ENCODE measurements around the gene HEATR1.

HEATR1 gene, protein sequence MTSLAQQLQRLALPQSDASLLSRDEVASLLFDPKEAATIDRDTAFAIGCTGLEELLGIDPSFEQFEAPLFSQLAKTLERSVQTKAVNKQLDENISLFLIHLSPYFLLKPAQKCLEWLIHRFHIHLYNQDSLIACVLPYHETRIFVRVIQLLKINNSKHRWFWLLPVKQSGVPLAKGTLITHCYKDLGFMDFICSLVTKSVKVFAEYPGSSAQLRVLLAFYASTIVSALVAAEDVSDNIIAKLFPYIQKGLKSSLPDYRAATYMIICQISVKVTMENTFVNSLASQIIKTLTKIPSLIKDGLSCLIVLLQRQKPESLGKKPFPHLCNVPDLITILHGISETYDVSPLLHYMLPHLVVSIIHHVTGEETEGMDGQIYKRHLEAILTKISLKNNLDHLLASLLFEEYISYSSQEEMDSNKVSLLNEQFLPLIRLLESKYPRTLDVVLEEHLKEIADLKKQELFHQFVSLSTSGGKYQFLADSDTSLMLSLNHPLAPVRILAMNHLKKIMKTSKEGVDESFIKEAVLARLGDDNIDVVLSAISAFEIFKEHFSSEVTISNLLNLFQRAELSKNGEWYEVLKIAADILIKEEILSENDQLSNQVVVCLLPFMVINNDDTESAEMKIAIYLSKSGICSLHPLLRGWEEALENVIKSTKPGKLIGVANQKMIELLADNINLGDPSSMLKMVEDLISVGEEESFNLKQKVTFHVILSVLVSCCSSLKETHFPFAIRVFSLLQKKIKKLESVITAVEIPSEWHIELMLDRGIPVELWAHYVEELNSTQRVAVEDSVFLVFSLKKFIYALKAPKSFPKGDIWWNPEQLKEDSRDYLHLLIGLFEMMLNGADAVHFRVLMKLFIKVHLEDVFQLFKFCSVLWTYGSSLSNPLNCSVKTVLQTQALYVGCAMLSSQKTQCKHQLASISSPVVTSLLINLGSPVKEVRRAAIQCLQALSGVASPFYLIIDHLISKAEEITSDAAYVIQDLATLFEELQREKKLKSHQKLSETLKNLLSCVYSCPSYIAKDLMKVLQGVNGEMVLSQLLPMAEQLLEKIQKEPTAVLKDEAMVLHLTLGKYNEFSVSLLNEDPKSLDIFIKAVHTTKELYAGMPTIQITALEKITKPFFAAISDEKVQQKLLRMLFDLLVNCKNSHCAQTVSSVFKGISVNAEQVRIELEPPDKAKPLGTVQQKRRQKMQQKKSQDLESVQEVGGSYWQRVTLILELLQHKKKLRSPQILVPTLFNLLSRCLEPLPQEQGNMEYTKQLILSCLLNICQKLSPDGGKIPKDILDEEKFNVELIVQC (N-terminal part only)

DNA sequence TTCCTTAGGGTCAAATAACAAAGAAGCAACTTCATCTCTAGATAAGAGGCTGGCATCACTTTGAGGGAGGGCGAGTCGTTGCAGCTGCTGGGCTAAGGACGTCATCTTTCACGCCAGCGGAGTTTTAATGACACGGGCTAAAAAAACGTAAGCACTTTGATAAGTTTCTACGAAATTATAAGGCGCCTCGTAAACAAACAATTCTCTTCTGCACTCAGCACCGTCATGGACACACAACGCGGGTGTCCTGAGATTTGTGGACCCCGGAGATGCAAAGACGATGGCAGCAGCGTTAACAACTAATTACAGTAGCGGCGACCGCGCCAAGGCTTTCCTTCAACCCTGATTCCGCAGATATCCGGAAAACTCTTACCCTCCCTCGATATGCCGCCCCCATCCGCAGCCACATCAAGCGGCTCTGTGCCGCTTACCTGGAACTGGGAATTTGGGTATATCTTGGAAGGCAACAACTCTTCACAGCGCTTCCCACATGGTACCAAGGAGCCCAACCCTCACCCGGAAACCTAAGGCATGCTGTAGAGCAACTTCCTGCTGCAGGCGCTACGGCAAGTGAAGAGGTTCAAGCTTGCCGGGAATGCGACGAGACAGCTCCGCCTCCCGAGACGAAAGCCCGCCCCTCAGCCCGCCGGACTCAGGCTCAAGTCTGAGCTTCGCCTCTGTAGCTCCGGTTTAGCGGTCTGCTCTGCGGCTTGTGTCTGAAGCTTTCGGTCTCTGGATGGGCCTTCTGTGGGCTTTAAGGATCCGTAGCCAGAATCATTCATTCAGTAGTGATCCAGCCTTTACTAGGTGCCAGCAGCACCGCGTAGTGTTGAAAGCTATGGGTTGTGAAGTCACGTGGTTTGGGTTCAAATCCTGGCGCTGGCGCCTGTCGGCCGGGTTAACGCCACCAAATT, at the start of gene HEATR1:
Gene HEATR1 (minus strand): TSS at position 526 of the 914 bp plus-strand sequence. CDS start 421 bp downstream, at position 105.
- no peaks in the 10 kb centered on the region for H3K9me3 Mint-ChIP-seq
- H3K27me3 Mint-ChIP-seq = peaks cover 21% of the 10 kb centered on the region
- H3K36me3 Mint-ChIP-seq = peaks cover 15% of the 10 kb centered on the region
- peaks cover 31% of the 10 kb centered on the region for H3K4me1 Mint-ChIP-seq
- DNase-seq = peak; percentile 91
- peak within 1 kb of the TSS; percentile 99 for H3K4me3 Mint-ChIP-seq
- CTCF ChIA-PET = interaction anchor here (0.6 to 2.7 kb wide), 5 partner anchors 182 to 644 kb away, joined by 3 to 9 read pairs (median 4); partner anchors contain the start of gene MTR
- peak within 1 kb of the TSS; percentile 96 for H3K27ac Mint-ChIP-seq

- DNase-seq = no peak
- no peak overlapping the region for H3K27ac Mint-ChIP-seq
- H3K27me3 Mint-ChIP-seq = no peaks in the 10 kb centered on the region
- no peaks in the 10 kb centered on the region for H3K4me1 Mint-ChIP-seq
- H3K9me3 Mint-ChIP-seq = no peaks in the 10 kb centered on the region
- CTCF ChIA-PET = no interaction called here
- H3K4me3 Mint-ChIP-seq = no peak overlapping the region
- no peaks in the 10 kb centered on the region for H3K36me3 Mint-ChIP-seq
Observed at GRCh38 chr1:236645016-236645680, 40.8 kb upstream of the HEATR1 start.

DNA sequence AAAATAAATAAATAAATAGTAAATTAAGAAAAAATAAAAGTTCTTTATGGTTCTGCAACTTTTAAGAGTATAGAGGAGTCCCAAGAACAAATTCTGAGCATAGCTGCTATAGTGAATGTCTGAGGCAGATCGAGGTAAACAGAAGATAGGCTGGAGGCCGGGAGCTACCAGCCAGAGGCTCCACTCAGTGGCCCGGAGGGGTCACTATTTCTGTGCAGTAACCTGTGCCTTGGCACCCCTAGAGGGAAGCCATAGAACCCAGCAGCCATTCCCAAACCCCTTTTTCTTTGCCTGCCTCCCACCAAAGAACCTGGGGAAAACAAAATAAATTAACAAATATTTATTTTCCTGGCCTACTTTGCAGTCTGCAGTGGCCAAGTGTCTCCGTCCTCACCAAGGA, 38.4 kb upstream of the HEATR1 start:
- Mint-ChIP-seq H3K9me3 (no peaks in the 10 kb centered on the region), H3K4me1 (no peaks in the 10 kb centered on the region), H3K4me3 (no peak overlapping the region), H3K36me3 (no peaks in the 10 kb centered on the region), H3K27me3 (no peaks in the 10 kb centered on the region), H3K27ac (no peak overlapping the region)
- CTCF ChIA-PET = no interaction called here
- no peak for DNase-seq

- H3K4me3 Mint-ChIP-seq = no peak overlapping the region
- no peaks in the 10 kb centered on the region for H3K36me3 Mint-ChIP-seq
- H3K9me3 Mint-ChIP-seq = no peaks in the 10 kb centered on the region
- H3K27me3 Mint-ChIP-seq = no peaks in the 10 kb centered on the region
- CTCF ChIA-PET = no interaction called here
- H3K27ac Mint-ChIP-seq = no peak overlapping the region
- DNase-seq = no peak
- no peaks in the 10 kb centered on the region for H3K4me1 Mint-ChIP-seq
Observed at GRCh38 chr1:236639686-236640085, 35.4 kb upstream of the HEATR1 start.

- Mint-ChIP-seq H3K4me1 (no peaks in the 10 kb centered on the region), H3K27me3 (no peaks in the 10 kb centered on the region), H3K27ac (no peak overlapping the region), H3K9me3 (no peaks in the 10 kb centered on the region), H3K36me3 (no peaks in the 10 kb centered on the region), H3K4me3 (no peak overlapping the region)
- CTCF ChIA-PET = no interaction called here
- no peak for DNase-seq
Observed at GRCh38 chr1:236638945-236639344, 34.6 kb upstream of the HEATR1 start.

DNA sequence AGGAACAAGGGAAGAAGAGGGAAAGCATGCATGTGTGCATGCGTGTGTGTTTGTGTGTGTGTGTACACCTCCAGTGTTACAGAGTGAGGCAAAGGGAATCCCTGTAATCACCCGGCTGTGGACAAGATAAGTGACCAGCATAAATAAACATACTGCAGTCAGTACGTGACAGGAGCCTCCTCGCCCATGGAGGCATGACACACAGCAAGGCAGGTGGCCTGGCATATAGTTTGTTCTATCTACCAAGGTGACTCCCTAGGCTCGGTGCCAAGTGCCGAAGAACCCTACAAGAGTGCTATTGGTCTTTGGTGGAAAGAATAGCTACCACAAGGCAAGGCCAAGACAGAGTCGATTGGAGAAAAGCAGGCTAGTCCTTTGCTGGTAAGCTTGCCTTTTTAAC, 31.7 kb upstream of the HEATR1 start:
- no peak for DNase-seq
- CTCF ChIA-PET = no interaction called here
- no peaks in the 10 kb centered on the region for H3K4me1 Mint-ChIP-seq
- H3K4me3 Mint-ChIP-seq = no peak overlapping the region
- no peak overlapping the region for H3K27ac Mint-ChIP-seq
- H3K9me3 Mint-ChIP-seq = no peaks in the 10 kb centered on the region
- H3K27me3 Mint-ChIP-seq = peaks cover 11% of the 10 kb centered on the region
- no peaks in the 10 kb centered on the region for H3K36me3 Mint-ChIP-seq

DNA sequence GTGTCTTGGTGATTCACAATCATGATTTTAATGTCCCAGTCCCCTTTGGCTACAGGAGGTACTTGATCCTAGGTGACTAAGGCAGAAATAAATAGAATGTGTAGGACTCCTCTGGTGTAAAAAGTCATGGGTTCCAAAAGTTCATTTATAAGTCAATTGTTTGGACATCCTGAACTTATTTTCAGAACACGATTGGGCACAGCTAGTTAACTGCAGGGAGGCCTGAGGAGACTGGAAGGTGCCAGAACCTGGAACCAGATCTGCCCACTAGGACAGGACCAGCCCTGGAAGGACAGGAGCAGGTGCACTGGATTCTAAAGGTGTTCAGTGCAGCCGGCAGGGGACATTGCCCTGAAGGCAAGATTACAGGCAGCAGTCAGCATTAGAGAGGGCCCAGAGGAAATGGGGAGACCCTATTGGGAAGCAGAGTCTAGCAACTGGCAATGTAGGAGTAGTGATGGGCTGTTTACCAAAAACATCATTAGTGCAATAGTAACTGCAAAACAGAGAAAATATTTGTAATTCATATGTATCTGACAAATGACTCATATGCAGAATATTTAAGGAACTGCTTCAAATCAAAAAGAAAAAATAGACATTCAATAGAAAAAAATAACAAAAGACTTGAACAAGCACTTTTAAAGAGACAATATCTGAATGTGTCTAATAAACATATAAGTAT, 23.6 kb upstream of the HEATR1 start:
- H3K9me3 Mint-ChIP-seq = peaks cover under 1% of the 10 kb centered on the region
- no peaks in the 10 kb centered on the region for H3K4me1 Mint-ChIP-seq
- no peak overlapping the region for H3K4me3 Mint-ChIP-seq
- peaks cover 24% of the 10 kb centered on the region for H3K27me3 Mint-ChIP-seq
- CTCF ChIA-PET = no interaction called here
- H3K36me3 Mint-ChIP-seq = no peaks in the 10 kb centered on the region
- no peak overlapping the region for H3K27ac Mint-ChIP-seq
- DNase-seq = no peak

- Mint-ChIP-seq H3K27me3 (peaks cover 17% of the 10 kb centered on the region), H3K4me3 (no peak overlapping the region), H3K4me1 (no peaks in the 10 kb centered on the region), H3K9me3 (peaks cover 7% of the 10 kb centered on the region), H3K27ac (no peak overlapping the region), H3K36me3 (no peaks in the 10 kb centered on the region)
- CTCF ChIA-PET = no interaction called here
- no peak for DNase-seq
Observed at GRCh38 chr1:236623371-236624166, 19.3 kb upstream of the HEATR1 start.

DNA sequence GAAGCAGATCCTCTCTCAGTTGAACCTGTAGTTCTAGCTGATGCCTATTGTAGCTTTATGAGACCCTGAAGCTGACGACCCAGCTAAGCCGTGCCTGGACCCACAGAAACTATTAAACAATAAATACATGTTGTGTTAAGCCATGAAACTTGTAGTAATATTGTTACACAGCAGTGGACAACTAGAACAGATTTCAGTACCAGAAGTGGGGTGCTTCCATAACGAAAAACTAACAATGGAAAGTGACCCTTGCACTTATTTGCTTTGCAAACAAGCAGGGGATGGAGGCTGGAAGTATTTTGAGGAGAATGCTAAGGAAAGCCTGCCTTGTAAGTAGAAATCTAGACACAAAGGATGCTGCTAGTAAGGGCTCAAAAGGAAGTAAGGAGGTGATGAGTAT, 18.1 kb upstream of the HEATR1 start:
- H3K27ac Mint-ChIP-seq = no peak overlapping the region
- H3K4me3 Mint-ChIP-seq = no peak overlapping the region
- peaks cover 20% of the 10 kb centered on the region for H3K27me3 Mint-ChIP-seq
- DNase-seq = no peak
- H3K4me1 Mint-ChIP-seq = no peaks in the 10 kb centered on the region
- CTCF ChIA-PET = no interaction called here
- peaks cover 7% of the 10 kb centered on the region for H3K9me3 Mint-ChIP-seq
- no peaks in the 10 kb centered on the region for H3K36me3 Mint-ChIP-seq

DNA sequence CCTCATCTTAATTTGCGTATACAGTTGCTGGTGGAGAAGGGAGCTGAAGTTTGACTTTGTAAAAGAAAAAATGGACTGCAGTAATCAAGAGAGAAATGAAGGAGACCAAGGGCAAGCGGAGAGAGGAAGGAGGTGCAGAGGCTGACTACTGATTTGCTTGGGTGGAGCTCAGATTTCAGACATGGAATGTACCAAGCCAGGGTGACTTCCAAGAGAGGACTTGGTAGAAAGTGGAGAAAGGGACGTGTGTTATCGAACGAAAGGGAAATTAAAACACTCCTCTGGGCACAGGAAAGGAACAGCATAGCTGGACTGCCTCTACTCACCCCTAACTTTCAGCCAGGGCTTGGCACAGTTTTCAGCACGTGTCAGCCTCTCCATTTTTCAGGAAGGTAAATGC, 15.1 kb upstream of the HEATR1 start:
- CTCF ChIA-PET = no interaction called here
- Mint-ChIP-seq H3K36me3 (no peaks in the 10 kb centered on the region), H3K4me3 (no peak overlapping the region), H3K27me3 (peaks cover 30% of the 10 kb centered on the region), H3K4me1 (no peaks in the 10 kb centered on the region), H3K9me3 (peaks cover 7% of the 10 kb centered on the region), H3K27ac (no peak overlapping the region)
- DNase-seq = no peak

DNA sequence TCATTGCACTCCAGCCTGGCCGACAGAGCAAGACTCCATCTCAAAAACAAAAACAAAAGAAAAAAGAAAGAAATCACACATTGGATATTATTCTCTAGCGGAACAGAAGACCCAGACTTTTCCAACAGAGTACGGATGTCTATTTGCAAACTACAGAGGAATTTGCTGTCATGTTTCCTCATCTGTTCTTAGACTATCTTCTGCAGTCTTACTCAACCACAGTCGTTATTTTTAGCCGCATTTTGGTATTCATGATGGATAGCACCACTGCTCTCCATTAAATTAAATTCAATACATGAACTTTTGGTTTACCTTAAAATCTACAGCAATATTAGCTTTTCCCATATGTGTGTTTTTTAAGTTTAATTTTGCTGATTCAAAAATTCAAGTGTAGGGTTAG, 14.2 kb upstream of the HEATR1 start:
- no peaks in the 10 kb centered on the region for H3K36me3 Mint-ChIP-seq
- H3K27ac Mint-ChIP-seq = no peak overlapping the region
- peaks cover 7% of the 10 kb centered on the region for H3K9me3 Mint-ChIP-seq
- DNase-seq = no peak
- H3K27me3 Mint-ChIP-seq = peaks cover 33% of the 10 kb centered on the region
- no peaks in the 10 kb centered on the region for H3K4me1 Mint-ChIP-seq
- CTCF ChIA-PET = no interaction called here
- H3K4me3 Mint-ChIP-seq = no peak overlapping the region

Measured in activated naive CD4-positive, alpha-beta T cell treated with anti-CD3 and anti-CD28 coated beads, Interleukin-2, amount 10 ng/mL, durations not matched to agents 7 days and 5 days (primary cell).